Activated naive CD4-positive, alpha-beta T cell treated with anti-CD3 and anti-CD28 coated beads, Interleukin-2, amount 50 U/mL, for 72 hours (primary cell): Measurements from ENCODE around the gene PAFAH1B2. TPM values are rescaled to one million over a fixed set of nuclear protein-coding genes. Genes with fewer than 3 reads are reported as not detected.

ENCODE experiments used
- ATAC-seq, 2 donors: fragments of 150-1000 bp; cut with Tn5 transposase; 2 replicates each; pipeline ENCODE4 v1.10.0; 2021; ENCODE audit warnings: mild to moderate bottlenecking in 2 of 2, moderate library complexity in 2 of 2
- DNase-seq, 2 donors: peaks; one replicate each; pipeline ENCODE4 v3.0.0; 2021 to 2022; ENCODE audit warnings: low spot score in 2 of 2
- H3K27ac Mint-ChIP-seq, 2 donors: one replicate each; pipeline ENCODE4 v1.8.0; 2022; ENCODE audit warnings: mild to moderate bottlenecking in 2 of 2, mixed read lengths in 2 of 2
- H3K36me3 Mint-ChIP-seq, 2 donors: one replicate each; pipeline ENCODE4 v1.8.0; 2022; ENCODE audit warnings: mixed read lengths in 2 of 2
- H3K9me3 Mint-ChIP-seq, 2 donors: one replicate each; pipeline ENCODE4 v1.8.0; 2022; ENCODE audit warnings: mixed read lengths in 2 of 2
- total RNA-seq, 2 donors: library from RNA; stranded (reverse); gene quantifications; one replicate each; pipeline ENCODE4 v1.2.3, GENCODE V29; 2022

Gene PAFAH1B2
- total RNA-seq, 2 donors from 2014 or later, result 63.4 to 64.5 TPM

DNA sequence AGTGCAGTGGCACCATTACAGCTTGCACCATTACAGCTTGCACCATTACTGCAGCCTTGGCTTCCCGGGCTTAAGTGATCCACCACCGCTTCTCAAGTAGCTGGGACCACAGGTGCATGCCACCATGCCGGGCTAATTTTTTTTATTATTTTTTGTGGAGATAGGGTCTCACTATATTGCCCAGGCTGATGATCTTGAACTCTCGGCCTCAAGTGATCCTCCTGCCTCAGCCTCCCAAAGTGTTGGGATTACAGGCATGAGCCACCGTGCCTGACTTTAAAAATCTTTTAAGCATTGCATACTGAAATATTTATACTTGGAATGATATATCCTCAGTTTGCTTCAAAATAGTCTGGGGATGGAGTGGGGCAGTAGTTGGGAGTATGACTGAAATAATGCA lies 10.4 kb downstream of the PAFAH1B2 start:
- H3K27ac Mint-ChIP-seq, result no peak overlapping the region
- H3K9me3 Mint-ChIP-seq, result no peaks in the 10 kb centered on the region
- DNase-seq (no peak), ATAC-seq (no peak)
- H3K36me3 Mint-ChIP-seq, result peaks cover 0 to 4% of the 10 kb centered on the region in 2 donors

GRCh38 chr11:117157507-117157906 lies 13.4 kb downstream of the PAFAH1B2 start:
- no peak for ATAC-seq
- no peak for DNase-seq
- H3K9me3 Mint-ChIP-seq, result no peaks in the 10 kb centered on the region
- H3K36me3 Mint-ChIP-seq, result peaks cover 0 to 4% of the 10 kb centered on the region in 2 donors
- peak overlapping the region in 1 of 2 donors; percentile 4 for H3K27ac Mint-ChIP-seq

- Mint-ChIP-seq H3K9me3 (no peaks in the 10 kb centered on the region), H3K36me3 (no peaks in the 10 kb centered on the region), H3K27ac (peak overlapping the region in 1 of 2 donors; percentile 2)
- DNase-seq (no peak), ATAC-seq (peak in 1 of 2 donors; percentile 69)
Observed at GRCh38 chr11:117159892-117160291, 15.8 kb downstream of the PAFAH1B2 start.

GRCh38 chr11:117160826-117161225 lies 16.7 kb downstream of the PAFAH1B2 start:
- Mint-ChIP-seq H3K36me3 (peaks cover 0 to 6% of the 10 kb centered on the region in 2 donors), H3K27ac (peak overlapping the region in 1 of 2 donors; percentile 88), H3K9me3 (no peaks in the 10 kb centered on the region)
- no peak for ATAC-seq
- no peak for DNase-seq

GRCh38 chr11:117166491-117166890 lies 22.4 kb downstream of the PAFAH1B2 start:
- no peak for DNase-seq
- H3K9me3 Mint-ChIP-seq, result no peaks in the 10 kb centered on the region
- H3K27ac Mint-ChIP-seq, result no peak overlapping the region
- H3K36me3 Mint-ChIP-seq, result peaks cover 0 to 6% of the 10 kb centered on the region in 2 donors
- ATAC-seq, result no peak

- H3K36me3 Mint-ChIP-seq, result peaks cover 0 to 6% of the 10 kb centered on the region in 2 donors
- no peak overlapping the region for H3K27ac Mint-ChIP-seq
- DNase-seq (no peak), ATAC-seq (no peak)
- H3K9me3 Mint-ChIP-seq, result no peaks in the 10 kb centered on the region
Observed at GRCh38 chr11:117169736-117170135, 25.6 kb downstream of the PAFAH1B2 start.

- DNase-seq (no peak), ATAC-seq (no peak)
- H3K36me3 Mint-ChIP-seq, result peaks cover 0 to 6% of the 10 kb centered on the region in 2 donors
- H3K27ac Mint-ChIP-seq, result no peak overlapping the region
- no peaks in the 10 kb centered on the region for H3K9me3 Mint-ChIP-seq
Observed at GRCh38 chr11:117170210-117170609, 26.1 kb downstream of the PAFAH1B2 start.

GRCh38 chr11:117171007-117171403 lies 26.9 kb downstream of the PAFAH1B2 start:
- Mint-ChIP-seq H3K27ac (no peak overlapping the region), H3K9me3 (no peaks in the 10 kb centered on the region), H3K36me3 (no peaks in the 10 kb centered on the region)
- DNase-seq, result no peak
- ATAC-seq, result no peak

DNA sequence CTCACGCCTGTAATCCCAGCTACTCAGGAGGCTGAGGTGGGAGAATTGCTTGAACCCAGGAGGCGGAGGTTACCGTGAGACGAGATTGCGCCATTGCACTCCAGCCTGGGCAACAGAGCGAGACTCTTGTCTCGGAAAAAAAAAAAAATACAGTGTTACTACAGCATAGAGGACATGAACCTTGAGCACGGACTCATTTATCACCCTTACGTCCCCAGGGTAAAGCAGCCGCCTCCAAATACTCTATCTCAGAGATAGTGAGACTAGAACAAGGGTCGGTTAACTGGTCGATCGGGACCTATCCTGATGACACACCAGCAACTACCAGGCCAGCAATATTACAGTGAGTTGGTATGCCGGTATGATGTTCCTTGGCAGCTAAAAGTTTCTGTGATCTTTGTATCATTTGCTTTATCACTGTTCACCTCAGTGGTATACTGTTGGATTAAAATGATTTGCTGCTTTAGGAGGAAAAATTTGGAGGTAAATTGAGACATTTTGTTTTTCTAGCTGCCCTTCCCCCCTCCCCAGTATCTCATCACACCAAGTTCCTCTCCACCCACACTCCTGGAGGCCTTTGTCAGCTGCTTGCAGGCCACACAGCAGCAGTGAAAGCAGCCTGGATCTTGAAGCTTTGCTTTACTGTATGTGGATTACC lies 27.4 kb downstream of the PAFAH1B2 start:
- no peaks in the 10 kb centered on the region for H3K9me3 Mint-ChIP-seq
- H3K36me3 Mint-ChIP-seq, result no peaks in the 10 kb centered on the region
- no peak overlapping the region for H3K27ac Mint-ChIP-seq
- no peak for ATAC-seq
- no peak for DNase-seq

GRCh38 chr11:117172724-117173421 lies 28.8 kb downstream of the PAFAH1B2 start:
- Mint-ChIP-seq H3K9me3 (no peaks in the 10 kb centered on the region), H3K27ac (peak overlapping the region in 1 of 2 donors; percentile 57), H3K36me3 (no peaks in the 10 kb centered on the region)
- no peak for DNase-seq
- no peak for ATAC-seq

GRCh38 chr11:117175104-117175503 lies 31.0 kb downstream of the PAFAH1B2 start:
- peaks cover 6 to 7% of the 10 kb centered on the region in 2 donors for H3K36me3 Mint-ChIP-seq
- no peak for ATAC-seq
- DNase-seq, result no peak
- no peaks in the 10 kb centered on the region for H3K9me3 Mint-ChIP-seq
- peak overlapping the region; percentile 54 to 84 for H3K27ac Mint-ChIP-seq

- ATAC-seq (no peak), DNase-seq (no peak)
- Mint-ChIP-seq H3K36me3 (peaks cover 6 to 7% of the 10 kb centered on the region in 2 donors), H3K9me3 (no peaks in the 10 kb centered on the region), H3K27ac (no peak overlapping the region)
Observed at GRCh38 chr11:117175781-117176180, 31.7 kb downstream of the PAFAH1B2 start.

GRCh38 chr11:117176186-117176585 lies 32.1 kb downstream of the PAFAH1B2 start:
- DNase-seq (no peak), ATAC-seq (no peak)
- Mint-ChIP-seq H3K27ac (no peak overlapping the region), H3K9me3 (no peaks in the 10 kb centered on the region), H3K36me3 (peaks cover 6 to 7% of the 10 kb centered on the region in 2 donors)

- DNase-seq (no peak), ATAC-seq (no peak)
- no peaks in the 10 kb centered on the region for H3K9me3 Mint-ChIP-seq
- H3K36me3 Mint-ChIP-seq, result peaks cover 6 to 7% of the 10 kb centered on the region in 2 donors
- H3K27ac Mint-ChIP-seq, result peak overlapping the region; percentile 87 to 94
Observed at GRCh38 chr11:117177534-117178209, 33.6 kb downstream of the PAFAH1B2 start.

GRCh38 chr11:117178210-117179034 lies 34.3 kb downstream of the PAFAH1B2 start, which contains the start of gene SIDT2:
SIDT2 (plus strand) TSS chr11:117178743; CDS start chr11:117179264, 521 bp downstream.
- DNase-seq, result peak; percentile 80 to 83
- ATAC-seq, result peak; percentile 94 to 95
- Mint-ChIP-seq H3K9me3 (no peaks in the 10 kb centered on the region), H3K27ac (peak within 1 kb of the TSS; percentile 87 to 94), H3K36me3 (peaks cover 6 to 7% of the 10 kb centered on the region in 2 donors)
